CD4-positive, alpha-beta T cell (primary cell): ENCODE measurements around the gene OGFOD2. TPM values are rescaled to one million over a fixed set of nuclear protein-coding genes. Genes with fewer than 3 reads are reported as not detected.
A peak's percentile ranks its signal among the peaks of the same experiment; 100 is the strongest.

Experiments used
- ATAC-seq: fragments of 200-7000 bp; cut with Tn5 transposase; one replicate; pipeline ENCODE4 v1.10.0; 2022; ENCODE audit warnings: mild to moderate bottlenecking; ENCODE audit not compliant: poor library complexity
- CTCF ChIA-PET: fragments of 350-600 bp; sonication (Branson Sonifier 250); formaldehyde crosslinking; loops from one replicate; lab custom pipeline; 2021; ENCODE audit warnings: antibody characterized with exemption, inconsistent platforms; lab: Charles Lee
- POLR2A ChIA-PET: fragments of 350-600 bp; sonication (Branson Sonifier 250); formaldehyde crosslinking; loops from one replicate; lab custom pipeline; 2021; ENCODE audit warnings: antibody characterized with exemption, inconsistent platforms; lab: Charles Lee
- DNase-seq, 14 experiments: peaks; one replicate each; pipeline ENCODE4 v3.0.0-alpha.2; 2013 to 2020; ENCODE audit warnings: mixed read lengths in 2 of 14
- H3K27ac ChIP-seq, 2 donors: one replicate each; pipeline versions ENCODE4 v1.5.1 to v1.7.0; 2013; ENCODE audit warnings: low read length in 2 of 2, low read depth in 1 of 2, mild to moderate bottlenecking in 1 of 2
- H3K27me3 ChIP-seq, 2 experiments: 1 replicate in 1 of 2; 2 replicates in 1 of 2; pipeline versions ENCODE4 v1.6.1 to v1.7.0; 2013; ENCODE audit warnings: low read length in 2 of 2, control low read depth in 1 of 2, mild to moderate bottlenecking in 1 of 2, moderate library complexity in 1 of 2; ENCODE audit not compliant: insufficient read depth in 2 of 2, control insufficient read depth in 1 of 2
- H3K36me3 ChIP-seq: one replicate; pipeline ENCODE4 v1.6.1; 2013; ENCODE audit warnings: low read length, control low read depth; ENCODE audit not compliant: insufficient read depth
- H3K4me1 ChIP-seq: one replicate; pipeline ENCODE4 v1.6.1; 2013; ENCODE audit warnings: low read length, control low read depth; ENCODE audit not compliant: insufficient read depth
- H3K4me3 ChIP-seq: one replicate; pipeline ENCODE4 v1.5.1; 2013; ENCODE audit warnings: mild to moderate bottlenecking, low read length, moderate library complexity
- H3K9me3 ChIP-seq, 2 experiments: 1 replicate in 1 of 2; 2 replicates in 1 of 2; pipeline versions ENCODE4 v1.6.1 to v1.7.0; 2013; ENCODE audit warnings: low read length in 2 of 2, mild to moderate bottlenecking in 2 of 2, control low read depth in 1 of 2, moderate library complexity in 1 of 2; ENCODE audit not compliant: control insufficient read depth in 1 of 2, insufficient read depth in 1 of 2
- H3K27ac Mint-ChIP-seq: one replicate; pipeline ENCODE4 v1.8.0; 2020; ENCODE audit warnings: mixed read lengths
- H3K27me3 Mint-ChIP-seq: one replicate; pipeline ENCODE4 v1.8.0; 2021; ENCODE audit warnings: mixed read lengths
- H3K36me3 Mint-ChIP-seq: one replicate; pipeline ENCODE4 v1.8.0; 2021; ENCODE audit warnings: low read depth, mixed read lengths
- H3K4me1 Mint-ChIP-seq: one replicate; pipeline ENCODE4 v1.8.0; 2021; ENCODE audit warnings: low read depth, mixed read lengths
- H3K4me3 Mint-ChIP-seq: one replicate; pipeline ENCODE4 v1.8.0; 2020; ENCODE audit warnings: mild to moderate bottlenecking, mixed read lengths
- H3K9me3 Mint-ChIP-seq: one replicate; pipeline ENCODE4 v1.8.0; 2020; ENCODE audit warnings: mixed read lengths
- intact Hi-C, 2 experiments: fragments of 100-400 bp; cut with DNase I in 1 of 2; cut with micrococcal nuclease in 1 of 2; formaldehyde crosslinking; loops; one replicate each; pipeline versions ENCODE4 v1.15.1 to v1.9.0; 2023 to 2025; cut with DNase I, micrococcal nuclease
- microRNA-seq: library from miRNA; unstranded; fragments of <30 nt; microRNA quantifications from one replicate; pipeline ENCODE4 v1.2.0, GENCODE V29; 2021; ENCODE audit warnings: borderline microRNAs expressed, borderline replicate concordance
- total RNA-seq, 174 experiments: library from RNA in 2 of 174; stranded (reverse) in 2 of 174; gene quantifications; one replicate each; pipeline ENCODE4 v1.2.3 and lab custom pipeline; 2021 to 2026
- TF ChIP-seq, protein P1 (sequence below): fragments of 200-600 bp; IDR thresholded peaks from one replicate; pipeline ENCODE4 v1.8.0; 2022; ENCODE audit warnings: antibody characterized with exemption, mild to moderate bottlenecking

The OGFOD2 gene
- total RNA-seq, 2 experiments from 2014 or later = 12.0 to 14.9 TPM

GRCh38 chr12:123027726-123028445, 52.8 kb downstream of the OGFOD2 start:
- Mint-ChIP-seq H3K9me3 (no peaks in the 10 kb centered on the region), H3K27ac (peak overlapping the region; percentile 62), H3K4me3 (no peak overlapping the region), H3K36me3 (peaks cover 44% of the 10 kb centered on the region), H3K27me3 (no peaks in the 10 kb centered on the region), H3K4me1 (peaks cover 27% of the 10 kb centered on the region)
- peaks cover 8% of the 10 kb centered on the region for H3K4me1 ChIP-seq
- ChIA-PET POLR2A (interaction anchor here (0.8 kb wide), 1 partner anchor 210 kb away, joined by 4 read pairs; no protein-coding TSS in a partner anchor), CTCF (interaction anchor here (0.9 kb wide), 1 partner anchor 15 kb away, joined by 3 read pairs; no protein-coding TSS in a partner anchor)
- H3K36me3 ChIP-seq = peaks cover 29% of the 10 kb centered on the region
- no peaks in the 10 kb centered on the region for H3K9me3 ChIP-seq
- intact Hi-C loops = no loop called here
- H3K27me3 ChIP-seq = no peaks in the 10 kb centered on the region
- H3K4me3 ChIP-seq = no peak overlapping the region
- no peak overlapping the region for H3K27ac ChIP-seq
- TF ChIP-seq, protein P1, sequence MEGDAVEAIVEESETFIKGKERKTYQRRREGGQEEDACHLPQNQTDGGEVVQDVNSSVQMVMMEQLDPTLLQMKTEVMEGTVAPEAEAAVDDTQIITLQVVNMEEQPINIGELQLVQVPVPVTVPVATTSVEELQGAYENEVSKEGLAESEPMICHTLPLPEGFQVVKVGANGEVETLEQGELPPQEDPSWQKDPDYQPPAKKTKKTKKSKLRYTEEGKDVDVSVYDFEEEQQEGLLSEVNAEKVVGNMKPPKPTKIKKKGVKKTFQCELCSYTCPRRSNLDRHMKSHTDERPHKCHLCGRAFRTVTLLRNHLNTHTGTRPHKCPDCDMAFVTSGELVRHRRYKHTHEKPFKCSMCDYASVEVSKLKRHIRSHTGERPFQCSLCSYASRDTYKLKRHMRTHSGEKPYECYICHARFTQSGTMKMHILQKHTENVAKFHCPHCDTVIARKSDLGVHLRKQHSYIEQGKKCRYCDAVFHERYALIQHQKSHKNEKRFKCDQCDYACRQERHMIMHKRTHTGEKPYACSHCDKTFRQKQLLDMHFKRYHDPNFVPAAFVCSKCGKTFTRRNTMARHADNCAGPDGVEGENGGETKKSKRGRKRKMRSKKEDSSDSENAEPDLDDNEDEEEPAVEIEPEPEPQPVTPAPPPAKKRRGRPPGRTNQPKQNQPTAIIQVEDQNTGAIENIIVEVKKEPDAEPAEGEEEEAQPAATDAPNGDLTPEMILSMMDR = no peak
- DNase-seq (no peak), ATAC-seq (no peak)

- H3K36me3 ChIP-seq = peaks cover 29% of the 10 kb centered on the region
- intact Hi-C loops = no loop called here
- H3K27ac Mint-ChIP-seq = peak overlapping the region; percentile 62
- no peak overlapping the region for H3K27ac ChIP-seq
- CTCF ChIA-PET = no interaction called here
- peaks cover 14% of the 10 kb centered on the region for H3K4me1 ChIP-seq
- no peak overlapping the region for H3K4me3 ChIP-seq
- H3K4me3 Mint-ChIP-seq = no peak overlapping the region
- no peaks in the 10 kb centered on the region for H3K9me3 ChIP-seq
- ATAC-seq = peak; percentile 67
- no peak for DNase-seq
- POLR2A ChIA-PET = interaction anchor here (0.8 kb wide), 1 partner anchor 209 kb away, joined by 4 read pairs; no protein-coding TSS in a partner anchor
- peaks cover 50% of the 10 kb centered on the region for H3K36me3 Mint-ChIP-seq
- H3K4me1 Mint-ChIP-seq = peaks cover 33% of the 10 kb centered on the region
- H3K27me3 ChIP-seq = no peaks in the 10 kb centered on the region
- H3K27me3 Mint-ChIP-seq = no peaks in the 10 kb centered on the region
- TF ChIP-seq, protein P1 = no peak
- H3K9me3 Mint-ChIP-seq = no peaks in the 10 kb centered on the region
Measured at GRCh38 chr12:123028475-123028874, 53.4 kb downstream of the OGFOD2 start.

- H3K27ac Mint-ChIP-seq = no peak overlapping the region
- no peak for DNase-seq
- H3K4me3 Mint-ChIP-seq = no peak overlapping the region
- Histone ChIP-seq H3K27me3 (no peaks in the 10 kb centered on the region), H3K36me3 (peaks cover 29% of the 10 kb centered on the region), H3K9me3 (no peaks in the 10 kb centered on the region), H3K4me3 (no peak overlapping the region), H3K4me1 (peaks cover 25% of the 10 kb centered on the region), H3K27ac (no peak overlapping the region)
- intact Hi-C loops = no loop called here
- no peaks in the 10 kb centered on the region for H3K27me3 Mint-ChIP-seq
- ATAC-seq = no peak
- TF ChIP-seq, protein P1 = no peak
- H3K9me3 Mint-ChIP-seq = no peaks in the 10 kb centered on the region
- H3K36me3 Mint-ChIP-seq = peaks cover 55% of the 10 kb centered on the region
- ChIA-PET POLR2A (no interaction called here), CTCF (no interaction called here)
- peaks cover 41% of the 10 kb centered on the region for H3K4me1 Mint-ChIP-seq
Measured at GRCh38 chr12:123029550-123029949, 54.5 kb downstream of the OGFOD2 start.

Small RNA genes within 50 kb of the gene (microRNA-seq; reads per million reads assigned to microRNA genes)
- gene MIR4304 = not detected

Other genes starting within 250 kb of the OGFOD2 start
- under 1 TPM in 1 of 2 experiments, not detected in 1; 0.05 TPM for gene HCAR1, start 244.4 kb upstream of the OGFOD2 start, total RNA-seq
- 10 to 100 TPM; 29.9 to 31.1 TPM for gene DENR, start 222.4 kb upstream of the OGFOD2 start, total RNA-seq
- gene CCDC62, start 200.7 kb upstream of the OGFOD2 start, total RNA-seq = 1 to 10 TPM; 1.0 to 1.4 TPM
- 100 to 1,000 TPM; 184 to 185 TPM for gene HIP1R, start 139.8 kb upstream of the OGFOD2 start, total RNA-seq
- 100 to 1,000 TPM in 1 of 2 experiments, 10 to 100 TPM in 1; 97.7 to 104 TPM for gene VPS37B, start 79.1 kb upstream of the OGFOD2 start, total RNA-seq
- gene ABCB9, start 8.8 kb upstream of the OGFOD2 start, total RNA-seq = 1 to 10 TPM; 5.4 to 6.2 TPM
- gene ARL6IP4, start 5.4 kb downstream of the OGFOD2 start, total RNA-seq = 100 to 1,000 TPM; 140 to 142 TPM
- gene PITPNM2, start 175.8 kb downstream of the OGFOD2 start, total RNA-seq = 10 to 100 TPM; 37.3 to 38.3 TPM